ENCODE results near the gene RNF125.

Gene RNF125

DNA sequence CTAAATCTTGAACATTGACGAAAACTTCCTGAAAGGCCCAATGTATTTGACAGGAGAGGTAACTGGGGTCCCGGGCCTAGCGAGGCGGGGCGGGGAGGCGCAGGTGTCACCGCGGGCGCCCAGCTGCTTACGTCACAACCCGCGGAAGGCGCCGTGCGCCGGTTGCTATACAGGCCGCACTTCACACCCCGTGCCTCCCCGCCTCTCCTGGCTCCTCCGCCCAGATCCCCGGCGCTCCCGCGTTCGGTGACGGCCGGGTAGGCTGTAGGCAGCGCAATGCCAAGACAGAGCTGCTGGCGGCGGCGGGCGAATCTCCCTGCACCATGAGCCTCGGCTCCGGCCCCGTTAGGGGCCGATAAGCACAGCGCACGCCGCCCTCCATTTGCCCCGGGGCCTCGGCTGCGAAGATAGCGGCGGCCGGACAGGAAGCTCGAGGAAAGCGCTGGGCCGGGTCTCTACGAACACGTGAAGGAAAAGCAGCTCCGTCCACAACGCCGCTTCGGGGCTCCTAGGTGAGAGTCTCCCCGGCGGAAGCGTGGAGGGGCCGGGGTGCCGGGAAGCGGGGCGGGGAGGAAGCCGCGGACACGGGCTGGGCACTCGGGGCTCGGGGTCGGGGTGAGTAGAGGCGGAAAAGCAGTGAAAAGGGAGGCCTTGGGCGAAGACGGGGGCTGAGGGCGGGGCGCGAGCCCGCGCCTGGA lies 73.2 kb downstream of the RNF125 start, which contains the start of gene RNF138:
RNF138 (plus strand) TSS at position 151 of the 698 bp plus-strand sequence. CDS start 903 bp downstream, outside the sequence.
- DNase-seq = peak; percentile 75

DNA sequence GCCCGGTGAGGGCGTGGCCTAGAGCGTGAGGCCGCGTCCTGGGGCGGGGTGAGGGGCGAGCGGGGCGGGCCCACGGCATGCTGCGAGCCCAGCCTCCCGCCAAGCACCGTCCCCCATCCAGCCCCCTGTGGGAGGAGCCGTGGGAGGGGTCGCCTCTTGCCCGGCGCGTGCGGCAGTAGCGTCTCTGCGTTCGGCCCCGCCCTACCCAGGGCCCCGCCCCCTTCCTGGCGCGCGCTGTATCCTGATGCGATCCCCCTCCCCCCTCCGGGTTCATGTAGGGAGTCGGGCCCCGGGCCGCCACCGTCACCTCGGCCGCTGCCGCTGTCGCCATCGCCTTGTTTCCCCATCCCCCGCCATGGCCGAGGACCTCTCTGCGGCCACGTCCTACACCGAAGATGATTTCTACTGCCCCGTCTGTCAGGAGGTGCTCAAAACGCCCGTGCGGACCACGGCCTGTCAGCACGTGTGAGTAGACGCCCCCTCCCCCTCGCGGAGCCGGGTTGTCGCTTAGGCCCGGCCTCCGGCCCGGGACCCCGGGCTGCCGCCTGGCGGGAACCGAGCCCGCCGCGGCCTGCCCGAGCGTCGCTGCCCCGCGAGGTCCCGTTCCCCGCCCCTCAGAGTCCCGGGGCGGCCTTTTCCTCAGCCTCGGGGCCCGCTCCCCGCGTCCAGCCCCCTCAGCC lies 73.9 kb downstream of the RNF125 start:
- DNase-seq = peak; percentile 91

DNA sequence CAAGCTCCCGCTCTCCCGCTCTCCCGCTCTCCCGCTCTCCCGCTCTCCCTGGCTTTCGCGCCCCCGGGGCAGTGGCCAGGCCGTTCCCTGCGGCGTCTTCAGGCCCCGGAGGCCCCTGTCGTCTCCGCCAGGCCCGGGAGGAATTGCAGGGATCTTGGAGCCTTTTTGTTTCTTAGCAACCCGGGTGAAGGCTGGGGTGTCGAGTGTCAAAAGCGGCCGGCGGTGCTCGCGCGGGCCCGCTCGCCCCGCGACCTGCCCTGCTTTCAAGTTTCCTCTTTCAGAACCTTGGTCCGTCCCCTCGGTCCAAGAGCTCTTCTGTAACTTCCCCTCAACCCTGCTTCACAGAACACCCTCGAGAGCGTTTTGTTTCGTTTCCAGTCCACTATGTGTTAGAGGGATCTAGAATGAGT lies 74.5 kb downstream of the RNF125 start:
- DNase-seq = no peak

DNA sequence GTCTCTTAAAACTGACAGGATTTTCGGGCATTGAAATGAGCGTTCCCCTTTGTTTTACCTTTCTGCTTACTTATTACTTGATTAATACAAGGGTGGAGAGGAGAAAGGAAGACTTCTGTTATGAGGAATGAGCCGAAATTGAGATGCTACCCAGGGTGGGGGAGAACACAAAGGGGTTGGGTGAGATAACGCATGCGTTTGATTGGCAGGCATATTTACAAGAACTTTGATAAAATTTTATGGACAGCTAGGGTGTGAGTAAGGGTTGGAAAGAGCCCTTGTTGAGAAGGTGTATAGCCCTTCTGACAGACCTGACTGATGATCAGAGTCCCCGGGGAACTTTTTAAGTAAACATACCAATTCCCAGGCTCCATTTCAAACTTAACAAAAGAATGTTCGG lies 74.9 kb downstream of the RNF125 start:
- peak; percentile 12 for DNase-seq

DNA sequence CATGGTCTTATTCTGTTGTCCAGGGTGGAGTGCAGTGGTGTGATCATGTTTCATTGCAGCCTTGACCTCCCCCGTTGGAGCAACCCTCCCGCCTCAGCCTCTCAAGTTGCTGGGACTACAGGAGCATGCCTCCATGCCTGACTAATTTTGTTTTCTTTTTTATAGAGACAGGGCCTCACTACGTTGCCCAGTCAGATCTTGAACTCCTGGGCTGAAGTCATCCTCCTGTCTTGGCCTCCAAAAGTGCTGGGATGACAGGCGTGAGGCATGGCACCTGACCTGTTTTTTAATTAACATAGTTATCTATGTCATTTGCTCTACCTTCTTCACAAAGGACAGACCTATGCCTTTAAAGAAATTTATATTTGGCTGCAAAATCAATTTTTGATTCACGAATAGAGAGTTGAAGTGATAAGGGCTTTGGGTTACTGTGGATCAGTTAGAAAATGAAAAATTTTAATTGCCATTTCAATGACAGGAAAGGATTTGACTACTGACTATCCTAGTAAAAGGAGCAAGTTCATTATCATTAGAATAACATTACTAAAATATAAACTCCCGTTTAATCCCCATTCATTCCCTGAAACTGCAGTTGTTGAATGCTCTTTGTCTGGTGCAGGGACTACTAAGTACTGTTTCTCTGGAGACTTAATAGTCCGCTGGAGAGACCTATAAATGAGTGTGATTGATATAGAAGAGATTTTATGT lies 76.7 kb downstream of the RNF125 start:
- DNase-seq = no peak

DNA sequence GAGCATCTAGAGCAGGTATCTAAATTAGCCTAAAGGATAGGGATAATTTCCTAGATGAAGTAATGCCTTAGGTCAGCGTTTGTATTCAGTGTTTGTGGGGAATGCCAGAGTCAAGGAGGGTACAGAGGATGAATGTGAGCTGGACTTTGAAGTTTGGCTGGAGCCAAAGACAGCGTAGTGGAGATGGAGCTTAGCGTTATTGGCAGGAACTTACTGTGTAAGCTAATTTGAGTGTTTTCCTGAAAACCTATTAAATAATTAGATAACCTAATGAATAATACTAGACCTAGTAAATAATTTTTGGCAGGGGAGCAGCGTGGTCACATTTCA lies 77.2 kb downstream of the RNF125 start:
- no peak for DNase-seq

GRCh38 chr18:32096946-32097345 lies 78.3 kb downstream of the RNF125 start:
- no peak for DNase-seq

GRCh38 chr18:32104516-32104915 lies 85.9 kb downstream of the RNF125 start:
- DNase-seq = no peak

- no peak for DNase-seq
Observed at GRCh38 chr18:32110005-32110404, 91.4 kb downstream of the RNF125 start.

DNA sequence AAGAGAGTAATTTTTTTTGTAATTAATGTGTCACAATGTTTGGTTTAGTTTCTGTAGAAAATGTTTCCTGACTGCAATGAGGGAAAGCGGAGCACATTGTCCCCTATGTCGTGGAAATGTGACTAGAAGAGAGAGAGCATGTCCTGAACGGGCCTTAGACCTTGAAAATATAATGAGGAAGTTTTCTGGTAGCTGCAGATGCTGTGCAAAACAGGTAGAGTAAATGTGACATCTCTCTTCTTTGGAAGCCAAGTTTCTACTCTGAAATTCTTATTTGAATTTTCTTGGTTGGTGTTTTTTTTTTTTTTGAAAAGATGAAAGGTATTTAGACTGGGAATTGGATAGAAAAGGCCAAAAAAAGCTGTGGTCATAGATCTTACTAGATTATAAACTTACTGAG lies 93.1 kb downstream of the RNF125 start:
- DNase-seq = no peak

DNA sequence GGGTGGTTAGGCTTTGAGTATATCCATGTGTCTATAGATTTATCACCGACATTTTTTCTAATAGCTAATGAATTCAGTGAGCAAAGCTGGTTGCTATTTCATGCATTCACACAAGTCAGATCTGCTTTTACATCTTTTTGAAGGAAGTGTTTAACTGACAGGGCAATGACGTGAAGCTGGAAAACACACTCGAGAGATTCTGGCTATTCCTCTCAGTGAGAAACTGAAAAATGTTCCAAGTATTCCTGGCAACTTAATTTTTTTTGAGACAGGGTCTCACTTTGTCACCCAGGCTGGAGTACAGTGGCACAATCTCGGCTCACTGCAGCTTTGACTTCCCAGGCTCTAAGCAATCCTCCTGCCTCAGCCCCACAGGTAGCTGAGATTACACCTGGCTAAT lies 94.2 kb downstream of the RNF125 start:
- no peak for DNase-seq

- DNase-seq = no peak
Observed at GRCh38 chr18:32114293-32114942, 95.8 kb downstream of the RNF125 start.

GRCh38 chr18:32122039-32122438 lies 103.4 kb downstream of the RNF125 start:
- DNase-seq = no peak
